ENCODE results near the gene PEF1. TPM values are rescaled to one million over a fixed set of nuclear protein-coding genes. Genes with fewer than 3 reads are reported as not detected.
A peak's percentile ranks its signal among the peaks of the same experiment; 100 is the strongest.

The PEF1 gene
- total RNA-seq, 4 donors from 2014 or later, result 29.5 to 53.1 (median 42.7) TPM

GRCh38 chr1:31650161-31651088 lies 5.7 kb upstream of the PEF1 start:
- TF ChIP-seq POLR2A (IDR thresholded peaks at IDR 0.05), result no peak
- TF ChIP-seq CTCF (IDR thresholded peaks at IDR 0.05 in 4 of 5, conservative IDR thresholded peaks at IDR 0.05 in 1 of 5), result no peak
- H3K4me1 ChIP-seq, result peaks cover 4 to 16% of the 10 kb centered on the region in 2 donors
- DNase-seq (no peak), ATAC-seq (no peak)
- no peaks in the 10 kb centered on the region for H3K9me3 ChIP-seq
- no peaks in the 10 kb centered on the region for H3K36me3 ChIP-seq
- peak overlapping the region; percentile 13 to 58 (median 51) for H3K27ac ChIP-seq
- intact Hi-C loops (cut with DNase I; ENCODE audit: low total_unique reads) (no loop called here), in situ Hi-C loops (cut with MboI; ENCODE audit: low sequenced_read_pairs in 4 of 4) (loop anchor here (25.0 kb wide), 1 partner anchor 312 kb away; no protein-coding TSS in a partner anchor)
- no peaks in the 10 kb centered on the region for H3K27me3 ChIP-seq
- H3K4me3 ChIP-seq, result no peak overlapping the region

- TF ChIP-seq POLR2A (IDR thresholded peaks at IDR 0.05), result no peak
- no peak for TF ChIP-seq CTCF (IDR thresholded peaks at IDR 0.05 in 4 of 5, conservative IDR thresholded peaks at IDR 0.05 in 1 of 5)
- H3K9me3 ChIP-seq, result no peaks in the 10 kb centered on the region
- ATAC-seq (no peak), DNase-seq (no peak)
- no peaks in the 10 kb centered on the region for H3K36me3 ChIP-seq
- peak overlapping the region in 3 of 4 donors; percentile 58 to 65 (median 63) for H3K27ac ChIP-seq
- no peak overlapping the region for H3K4me3 ChIP-seq
- no peaks in the 10 kb centered on the region for H3K27me3 ChIP-seq
- intact Hi-C loops (cut with DNase I; ENCODE audit: low total_unique reads), result loop anchor here (10.0 kb wide), 1 partner anchor 306 kb away; no protein-coding TSS in a partner anchor
- in situ Hi-C loops (cut with MboI; ENCODE audit: low sequenced_read_pairs in 4 of 4), result no loop called here
- peaks cover 7 to 18% of the 10 kb centered on the region in 2 donors for H3K4me1 ChIP-seq
Measured at GRCh38 chr1:31648641-31649357, 4.1 kb upstream of the PEF1 start.

GRCh38 chr1:31648190-31648589 lies 3.5 kb upstream of the PEF1 start:
- no peaks in the 10 kb centered on the region for H3K36me3 ChIP-seq
- no peak overlapping the region for H3K4me3 ChIP-seq
- peak overlapping the region in 3 of 4 donors; percentile 58 to 65 (median 63) for H3K27ac ChIP-seq
- in situ Hi-C loops (cut with MboI; ENCODE audit: low sequenced_read_pairs in 4 of 4) (no loop called here), intact Hi-C loops (cut with DNase I; ENCODE audit: low total_unique reads) (loop anchor here (10.0 kb wide), 1 partner anchor 307 kb away; no protein-coding TSS in a partner anchor)
- TF ChIP-seq POLR2A (IDR thresholded peaks at IDR 0.05), result no peak
- TF ChIP-seq CTCF (IDR thresholded peaks at IDR 0.05 in 4 of 5, conservative IDR thresholded peaks at IDR 0.05 in 1 of 5), result no peak
- H3K9me3 ChIP-seq, result no peaks in the 10 kb centered on the region
- peaks cover 13 to 24% of the 10 kb centered on the region in 2 donors for H3K4me1 ChIP-seq
- no peaks in the 10 kb centered on the region for H3K27me3 ChIP-seq
- DNase-seq, result no peak
- ATAC-seq, result no peak

- TF ChIP-seq POLR2A (IDR thresholded peaks at IDR 0.05), result no peak
- H3K36me3 ChIP-seq, result no peaks in the 10 kb centered on the region
- intact Hi-C loops (cut with DNase I; ENCODE audit: low total_unique reads) (loop anchor here (10.0 kb wide), 1 partner anchor 308 kb away; no protein-coding TSS in a partner anchor), in situ Hi-C loops (cut with MboI; ENCODE audit: low sequenced_read_pairs in 4 of 4) (no loop called here)
- ATAC-seq (no peak), DNase-seq (no peak)
- peak overlapping the region; percentile 6 to 65 (median 60) for H3K27ac ChIP-seq
- no peaks in the 10 kb centered on the region for H3K27me3 ChIP-seq
- no peaks in the 10 kb centered on the region for H3K9me3 ChIP-seq
- H3K4me3 ChIP-seq, result no peak overlapping the region
- peaks cover 24 to 35% of the 10 kb centered on the region in 2 donors for H3K4me1 ChIP-seq
Measured at GRCh38 chr1:31647106-31647505, 2.4 kb upstream of the PEF1 start.
